Measurements from ENCODE around the gene DNER. TPM values are rescaled to one million over a fixed set of nuclear protein-coding genes. Genes with fewer than 3 reads are reported as not detected.

Gene DNER
- total and polyA plus RNA-seq, 10 of the 15 experiments (the other 5 are each of a cell fraction or from before 2014, with no cell fraction given): 0.04 to 0.08 (median 0.07) TPM; not detected in 7

DNA sequence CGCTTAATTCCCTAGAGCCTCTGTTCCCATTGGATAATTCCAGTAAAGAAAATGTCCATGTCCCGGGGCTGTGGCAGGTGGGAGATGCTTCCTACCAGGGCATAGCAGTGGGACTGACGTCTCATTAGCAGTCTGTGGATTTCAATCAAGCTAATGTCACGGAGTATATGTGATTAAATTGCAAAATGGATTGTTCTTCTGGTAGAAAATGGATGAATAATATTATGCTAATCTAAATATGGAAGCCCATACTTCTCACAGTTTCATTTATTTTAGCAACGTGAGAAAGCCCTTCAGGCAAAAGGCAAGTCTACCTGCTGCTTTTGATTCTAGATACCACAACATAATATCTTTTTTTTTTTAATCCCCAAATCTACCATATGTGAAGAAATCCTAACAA is 185.5 kb downstream of the DNER start:
- intact Hi-C loops (cut with micrococcal nuclease; ENCODE audit: unreplicated experiment): no loop called here
- TF ChIP-seq PAX8 (IDR thresholded peaks at IDR 0.05) (no peak), RFX5 (IDR thresholded peaks at IDR 0.05; ENCODE audit: low read depth, low read length) (no peak), LARP7 (IDR thresholded peaks at IDR 0.05) (no peak), E2F4 (IDR thresholded peaks at IDR 0.05; ENCODE audit: low read depth, low read length) (no peak), CREM (IDR thresholded peaks at IDR 0.05; ENCODE audit: low read depth) (no peak), TCF3 (IDR thresholded peaks at IDR 0.05; ENCODE audit: borderline replicate concordance, insufficient read depth, low read depth, low read length) (no peak)
- BruUV-seq (replicated peaks): no TSS peak

DNA sequence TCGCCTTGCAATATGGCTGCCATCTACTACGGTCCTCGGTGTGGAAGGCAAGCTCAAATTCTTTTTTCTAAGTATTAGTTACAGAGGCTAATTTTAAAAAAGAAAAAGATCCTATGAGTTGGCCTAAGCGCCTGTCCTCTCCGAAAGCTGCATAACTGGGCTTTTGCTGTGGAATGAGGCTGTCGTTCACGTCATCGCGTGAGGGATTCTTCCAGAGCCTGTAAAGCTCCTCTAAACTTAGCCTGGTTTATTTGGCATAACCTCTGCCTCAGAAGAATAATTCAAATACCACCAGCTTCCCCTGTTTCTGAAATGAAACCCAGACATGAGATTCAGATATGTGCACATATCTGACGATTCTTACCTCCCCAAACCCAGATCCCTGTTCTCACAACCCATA is 187.4 kb downstream of the DNER start:
- no peaks in the 10 kb centered on the region for H4K20me1 ChIP-seq (ENCODE audit: control insufficient read depth, insufficient read depth)
- ATAC-seq: no peak
- H3K4me2 ChIP-seq (ENCODE audit: control insufficient read depth, insufficient read depth): no peak overlapping the region
- in situ Hi-C loops (cut with MboI): no loop called here
- ChIA-PET CTCF (no interaction called here), SMC1A (ENCODE audit: uncharacterized antibody, unreplicated experiment) (no interaction called here), RAD21 (ENCODE audit: unreplicated experiment) (no interaction called here), POLR2A (no interaction called here)
- DNase-seq (ENCODE audit: low read depth, low spot score): no peak
- BruUV-seq (replicated peaks): no TSS peak
- no peak overlapping the region for H3K4me3 ChIP-seq
- no peak overlapping the region for H2AFZ ChIP-seq (ENCODE audit: control insufficient read depth, low read depth, low read length)
- H3K9me3 ChIP-seq (replicated peaks; ENCODE audit: control insufficient read depth, insufficient read depth, low read length): no peaks in the 10 kb centered on the region
- H3K27ac ChIP-seq (ENCODE audit: control insufficient read depth, insufficient read depth): no peak overlapping the region
- H3K4me1 ChIP-seq (ENCODE audit: control insufficient read depth, insufficient read depth, low read length): no peaks in the 10 kb centered on the region
- H3K9ac ChIP-seq (ENCODE audit: control insufficient read depth, insufficient read depth, low read length): no peak overlapping the region
- no peak for FAIRE-seq
- no peaks in the 10 kb centered on the region for H3K36me3 ChIP-seq (ENCODE audit: control insufficient read depth in 2 of 2, insufficient read depth in 2 of 2, low read length in 1 of 2)
- no peaks in the 10 kb centered on the region for H3K79me2 ChIP-seq (ENCODE audit: control insufficient read depth, insufficient read depth, low read length)
- WGBS (ENCODE audit: insufficient coverage, insufficient replicate concordance, low lambda C conversion rate, missing lambda C conversion rate): 73% methylated on average over 10 of the region's 10 CpGs
- intact Hi-C loops (cut with micrococcal nuclease; ENCODE audit: unreplicated experiment): no loop called here
- no peaks in the 10 kb centered on the region for H3K27me3 ChIP-seq (replicated peaks in 1 of 2; ENCODE audit: control insufficient read depth in 2 of 2, insufficient read depth in 2 of 2, low read length in 1 of 2)
- TF ChIP-seq ETV6 (conservative IDR thresholded peaks at IDR 0.05 in 1 of 2, IDR thresholded peaks at IDR 0.05 in 1 of 2; ENCODE audit: borderline replicate concordance in 1 of 2, low read depth in 1 of 2) (no peak), NRF1 (conservative IDR thresholded peaks at IDR 0.05; ENCODE audit: low read depth, low read length) (no peak), POLR2AphosphoS2 (IDR thresholded peaks at IDR 0.05; ENCODE audit: low read depth, low read length) (no peak), KDM1A (IDR thresholded peaks at IDR 0.05; ENCODE audit: borderline replicate concordance) (no peak), NBN (IDR thresholded peaks at IDR 0.05) (no peak), ESRRA (IDR thresholded peaks at IDR 0.05; ENCODE audit: low read length) (no peak), YBX1 (IDR thresholded peaks at IDR 0.05) (no peak)
- TF ChIP-seq, protein P1, sequence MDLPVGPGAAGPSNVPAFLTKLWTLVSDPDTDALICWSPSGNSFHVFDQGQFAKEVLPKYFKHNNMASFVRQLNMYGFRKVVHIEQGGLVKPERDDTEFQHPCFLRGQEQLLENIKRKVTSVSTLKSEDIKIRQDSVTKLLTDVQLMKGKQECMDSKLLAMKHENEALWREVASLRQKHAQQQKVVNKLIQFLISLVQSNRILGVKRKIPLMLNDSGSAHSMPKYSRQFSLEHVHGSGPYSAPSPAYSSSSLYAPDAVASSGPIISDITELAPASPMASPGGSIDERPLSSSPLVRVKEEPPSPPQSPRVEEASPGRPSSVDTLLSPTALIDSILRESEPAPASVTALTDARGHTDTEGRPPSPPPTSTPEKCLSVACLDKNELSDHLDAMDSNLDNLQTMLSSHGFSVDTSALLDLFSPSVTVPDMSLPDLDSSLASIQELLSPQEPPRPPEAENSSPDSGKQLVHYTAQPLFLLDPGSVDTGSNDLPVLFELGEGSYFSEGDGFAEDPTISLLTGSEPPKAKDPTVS (IDR thresholded peaks at IDR 0.05; ENCODE audit: low read depth, low read length): no peak
- TF ChIP-seq, protein P2, sequence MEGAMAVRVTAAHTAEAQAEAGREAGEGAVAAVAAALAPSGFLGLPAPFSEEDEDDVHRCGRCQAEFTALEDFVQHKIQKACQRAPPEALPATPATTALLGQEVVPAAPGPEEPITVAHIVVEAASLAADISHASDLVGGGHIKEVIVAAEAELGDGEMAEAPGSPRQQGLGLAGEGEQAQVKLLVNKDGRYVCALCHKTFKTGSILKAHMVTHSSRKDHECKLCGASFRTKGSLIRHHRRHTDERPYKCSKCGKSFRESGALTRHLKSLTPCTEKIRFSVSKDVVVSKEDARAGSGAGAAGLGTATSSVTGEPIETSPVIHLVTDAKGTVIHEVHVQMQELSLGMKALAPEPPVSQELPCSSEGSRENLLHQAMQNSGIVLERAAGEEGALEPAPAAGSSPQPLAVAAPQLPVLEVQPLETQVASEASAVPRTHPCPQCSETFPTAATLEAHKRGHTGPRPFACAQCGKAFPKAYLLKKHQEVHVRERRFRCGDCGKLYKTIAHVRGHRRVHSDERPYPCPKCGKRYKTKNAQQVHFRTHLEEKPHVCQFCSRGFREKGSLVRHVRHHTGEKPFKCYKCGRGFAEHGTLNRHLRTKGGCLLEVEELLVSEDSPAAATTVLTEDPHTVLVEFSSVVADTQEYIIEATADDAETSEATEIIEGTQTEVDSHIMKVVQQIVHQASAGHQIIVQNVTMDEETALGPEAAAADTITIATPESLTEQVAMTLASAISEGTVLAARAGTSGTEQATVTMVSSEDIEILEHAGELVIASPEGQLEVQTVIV (IDR thresholded peaks at IDR 0.05; ENCODE audit: borderline replicate concordance, partially characterized antibody): no peak

More for the DNA sequence above, 185.5 kb downstream of the DNER start:
- Histone ChIP-seq H3K79me2 (ENCODE audit: control insufficient read depth, insufficient read depth, low read length) (no peaks in the 10 kb centered on the region), H3K4me3 (no peak overlapping the region), H3K9me3 (replicated peaks; ENCODE audit: control insufficient read depth, insufficient read depth, low read length) (no peaks in the 10 kb centered on the region), H3K36me3 (ENCODE audit: control insufficient read depth in 2 of 2, insufficient read depth in 2 of 2, low read length in 1 of 2) (no peaks in the 10 kb centered on the region), H2AFZ (ENCODE audit: control insufficient read depth, low read depth, low read length) (no peak overlapping the region), H3K27me3 (replicated peaks in 1 of 2; ENCODE audit: control insufficient read depth in 2 of 2, insufficient read depth in 2 of 2, low read length in 1 of 2) (no peaks in the 10 kb centered on the region), H3K4me1 (ENCODE audit: control insufficient read depth, insufficient read depth, low read length) (no peaks in the 10 kb centered on the region), H3K27ac (ENCODE audit: control insufficient read depth, insufficient read depth) (no peak overlapping the region), H4K20me1 (ENCODE audit: control insufficient read depth, insufficient read depth) (no peaks in the 10 kb centered on the region), H3K4me2 (ENCODE audit: control insufficient read depth, insufficient read depth) (no peak overlapping the region), H3K9ac (ENCODE audit: control insufficient read depth, insufficient read depth, low read length) (no peak overlapping the region)
- ChIA-PET RAD21 (ENCODE audit: unreplicated experiment) (no interaction called here), SMC1A (ENCODE audit: uncharacterized antibody, unreplicated experiment) (no interaction called here), CTCF (no interaction called here), POLR2A (no interaction called here)
- ATAC-seq (no peak), DNase-seq (ENCODE audit: low read depth, low spot score) (no peak), FAIRE-seq (no peak)
- in situ Hi-C loops (cut with MboI): no loop called here
- 1% methylated on average over 5 of the region's 5 CpGs for WGBS (ENCODE audit: insufficient coverage, insufficient replicate concordance, low lambda C conversion rate, missing lambda C conversion rate)
